NCI-H2196 (cell line): ENCODE results near the gene B3GALT4.
"Not testable (repeated sequence)": the region's sequence is repeated elsewhere in the genome, so short reads cannot be mapped to it uniquely, and the experiment has no call there.

Source experiments
- DNase-seq: peaks from one replicate; lab custom pipeline; 2025; ENCODE audit not compliant: unreplicated experiment; lab: John Stamatoyannopoulos, UW

Gene B3GALT4, protein sequence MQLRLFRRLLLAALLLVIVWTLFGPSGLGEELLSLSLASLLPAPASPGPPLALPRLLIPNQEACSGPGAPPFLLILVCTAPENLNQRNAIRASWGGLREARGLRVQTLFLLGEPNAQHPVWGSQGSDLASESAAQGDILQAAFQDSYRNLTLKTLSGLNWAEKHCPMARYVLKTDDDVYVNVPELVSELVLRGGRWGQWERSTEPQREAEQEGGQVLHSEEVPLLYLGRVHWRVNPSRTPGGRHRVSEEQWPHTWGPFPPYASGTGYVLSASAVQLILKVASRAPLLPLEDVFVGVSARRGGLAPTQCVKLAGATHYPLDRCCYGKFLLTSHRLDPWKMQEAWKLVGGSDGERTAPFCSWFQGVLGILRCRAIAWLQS

DNA sequence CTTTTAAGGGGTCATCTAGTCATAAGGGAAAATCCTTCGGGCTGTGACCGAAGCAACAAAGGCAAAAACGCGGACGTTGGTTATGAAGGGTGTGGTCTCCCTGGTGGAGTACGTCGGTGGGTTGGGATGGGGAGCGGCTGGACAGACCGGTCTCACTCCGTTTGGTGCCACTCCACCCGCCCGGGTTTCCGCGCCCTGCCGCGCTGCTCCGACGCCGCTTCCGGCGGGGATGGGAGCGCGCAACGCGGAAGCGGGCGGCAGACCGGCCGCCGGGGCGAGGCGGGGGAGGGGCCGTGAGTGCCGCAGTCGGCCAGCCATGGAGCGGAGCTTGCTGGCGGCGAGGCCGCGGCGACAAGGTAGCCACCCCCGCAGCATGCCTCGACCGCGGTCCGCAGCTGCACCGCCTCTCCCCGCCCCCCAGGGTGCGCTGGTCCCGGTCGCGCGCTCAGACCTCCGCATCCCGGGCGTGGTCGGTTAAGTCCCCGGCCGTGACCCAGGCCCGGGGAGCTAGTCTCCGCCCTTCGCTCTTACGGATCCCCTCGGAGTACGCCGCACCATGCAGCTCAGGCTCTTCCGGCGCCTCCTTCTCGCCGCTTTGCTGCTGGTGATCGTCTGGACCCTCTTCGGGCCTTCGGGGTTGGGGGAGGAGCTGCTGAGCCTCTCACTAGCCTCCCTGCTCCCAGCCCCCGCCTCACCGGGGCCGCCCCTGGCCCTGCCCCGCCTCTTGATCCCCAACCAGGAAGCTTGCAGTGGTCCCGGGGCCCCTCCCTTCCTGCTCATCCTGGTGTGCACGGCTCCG is at the start of gene B3GALT4:
TSS of gene B3GALT4 (plus strand) at position 260 of the 799 bp plus-strand sequence. CDS start at position 557, 297 bp downstream.
- DNase-seq, result peak; percentile 75

DNA sequence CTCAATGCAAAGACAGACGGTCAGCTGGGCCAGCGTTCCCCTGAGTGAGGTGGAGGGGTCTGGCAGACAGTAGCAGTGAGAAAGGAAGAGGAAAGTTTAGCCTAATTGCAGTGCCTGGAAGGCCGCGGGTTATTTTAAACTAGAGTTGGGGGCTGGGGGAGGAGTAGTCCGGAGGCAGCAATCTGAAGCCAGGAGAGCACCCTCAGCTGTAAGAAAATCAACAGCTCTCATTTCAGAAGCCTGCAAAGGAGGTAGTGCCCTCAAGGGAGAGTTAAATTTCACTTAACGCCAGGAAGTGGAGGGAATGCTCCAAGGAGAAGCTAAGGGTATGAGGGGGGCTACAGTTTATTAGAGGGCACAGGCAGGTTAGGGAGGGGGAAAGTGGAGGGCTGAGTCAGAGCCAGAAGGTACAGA is 41.7 kb upstream of the B3GALT4 start:
- no peak for DNase-seq

DNA sequence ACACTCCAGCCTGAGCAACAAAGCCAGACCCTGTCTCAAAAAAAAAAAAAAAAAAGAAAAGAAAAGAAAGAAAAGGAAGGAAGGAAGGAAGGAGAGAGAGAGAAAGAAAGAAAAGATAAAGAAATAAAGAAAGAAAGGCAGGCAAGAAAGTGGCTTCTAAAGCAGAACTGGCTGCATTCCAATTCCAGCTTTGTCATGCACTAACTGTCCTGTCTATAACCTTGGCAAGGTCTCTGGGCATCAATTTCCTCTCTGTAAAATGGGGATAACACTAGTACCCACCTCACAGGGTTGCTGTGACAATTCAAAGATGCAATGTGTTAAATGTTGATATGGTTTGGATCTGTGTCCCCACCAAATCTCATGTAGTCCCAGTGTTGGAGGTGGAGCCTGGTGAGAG is 40.6 kb upstream of the B3GALT4 start:
- no peak for DNase-seq

DNA sequence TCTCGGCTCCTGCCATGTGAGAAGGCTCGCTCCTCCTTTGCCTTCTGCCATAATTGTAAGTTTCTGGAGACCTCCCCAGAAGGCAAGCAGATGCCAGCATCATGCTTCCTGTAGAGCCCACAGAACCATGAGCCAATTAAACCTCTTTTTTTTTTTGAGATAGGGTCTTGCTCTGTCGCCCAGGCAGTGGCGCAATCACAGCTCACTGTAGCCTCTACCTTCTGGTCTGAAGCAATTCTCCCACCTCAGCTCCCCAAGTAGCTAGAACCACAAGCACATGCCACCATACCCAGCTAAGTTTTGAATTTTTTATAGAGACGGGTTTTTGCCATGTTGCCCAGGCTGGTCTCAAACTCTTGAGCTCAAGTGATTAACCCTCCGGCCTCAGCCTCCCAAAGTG is 40.1 kb upstream of the B3GALT4 start:
- DNase-seq, result no peak

DNA sequence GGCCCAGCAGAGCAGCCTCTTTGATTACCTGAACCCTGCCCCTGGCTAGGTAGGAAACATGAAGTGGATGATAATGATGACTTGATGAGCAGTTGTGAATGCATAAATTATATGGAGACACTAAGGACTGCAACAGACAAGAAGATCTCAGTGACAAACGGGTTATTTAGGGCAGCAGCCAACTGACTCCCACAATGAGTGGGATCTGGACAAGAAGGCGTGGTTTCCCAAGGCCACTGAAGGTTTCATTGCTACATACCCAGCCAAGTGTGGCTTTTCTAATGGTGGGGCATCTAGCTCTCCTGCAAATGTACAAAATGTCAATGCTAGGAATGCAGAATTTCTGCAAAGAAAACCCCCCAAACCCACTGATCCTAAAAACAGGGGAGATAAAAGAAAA is 39.2 kb upstream of the B3GALT4 start:
- DNase-seq, result no peak

DNA sequence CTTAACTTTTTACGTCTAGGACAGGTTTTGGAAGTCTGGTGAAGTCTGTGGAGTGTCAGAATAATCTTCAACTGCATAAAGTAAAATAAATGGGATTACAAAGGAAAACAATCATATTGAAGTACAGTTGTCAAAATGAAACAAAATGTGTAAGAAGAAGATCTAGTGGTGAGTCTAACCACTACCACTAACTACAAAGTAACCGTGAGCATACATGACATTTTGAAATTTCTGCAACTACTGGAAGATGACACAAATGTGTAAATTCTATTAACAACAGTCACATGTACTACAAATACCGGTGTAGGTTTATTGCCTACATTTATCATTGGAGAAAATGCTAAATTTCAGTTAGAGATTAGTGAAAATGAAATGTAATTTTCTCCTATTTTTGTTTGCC is 35.0 kb upstream of the B3GALT4 start:
- no peak for DNase-seq

DNA sequence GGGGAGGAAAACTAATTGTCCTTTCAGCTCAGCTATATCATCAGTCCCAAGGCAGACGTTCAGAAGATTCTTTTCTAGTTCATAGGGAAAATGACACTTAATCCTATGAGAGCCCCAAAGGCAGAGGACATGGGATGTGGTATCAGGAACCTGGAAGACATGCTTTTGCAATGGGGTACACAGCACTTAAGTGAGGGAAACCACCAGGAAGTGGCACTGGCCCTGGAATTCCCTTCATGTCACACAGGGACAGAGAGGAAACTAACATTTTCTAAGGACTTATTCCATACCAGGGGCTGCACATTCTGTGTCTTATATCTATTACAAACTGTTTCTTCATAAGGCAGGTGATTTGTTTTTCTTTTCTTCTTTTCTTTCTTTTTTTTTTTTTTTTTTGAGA is 33.4 kb upstream of the B3GALT4 start:
- DNase-seq, result no peak

DNA sequence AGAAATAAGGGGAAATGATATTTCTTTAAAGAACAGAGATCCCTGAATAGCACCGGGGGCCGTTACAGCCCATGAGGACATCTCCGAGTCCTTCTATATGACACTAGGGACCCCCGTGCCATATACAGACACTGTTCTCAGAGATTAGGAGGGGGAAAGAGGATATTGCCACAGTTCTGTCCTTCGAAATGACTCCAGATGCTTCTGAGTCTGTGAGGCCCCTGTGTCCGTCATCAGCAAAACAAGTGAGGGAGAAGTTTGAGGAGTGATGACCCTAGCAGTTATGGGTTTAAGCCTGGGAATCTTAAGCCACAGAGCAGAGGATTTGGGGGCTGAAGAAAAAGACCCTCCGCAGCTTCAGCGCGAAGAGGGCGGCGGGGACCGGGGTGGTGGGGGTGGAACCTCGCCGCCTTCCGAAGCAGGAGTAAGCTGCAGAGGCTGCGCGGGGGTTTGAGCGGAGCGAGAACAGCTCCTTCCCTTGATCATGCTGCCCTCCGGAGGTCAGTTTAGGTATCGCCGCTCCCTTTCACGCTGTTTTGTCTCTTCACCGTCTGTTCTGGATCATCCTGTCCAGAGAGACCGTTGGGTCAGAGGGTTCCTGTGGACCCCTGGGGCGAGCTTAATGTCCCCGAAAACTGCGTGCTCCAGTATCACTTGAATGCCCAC is 28.8 kb upstream of the B3GALT4 start:
- DNase-seq, result peak; percentile 96

DNA sequence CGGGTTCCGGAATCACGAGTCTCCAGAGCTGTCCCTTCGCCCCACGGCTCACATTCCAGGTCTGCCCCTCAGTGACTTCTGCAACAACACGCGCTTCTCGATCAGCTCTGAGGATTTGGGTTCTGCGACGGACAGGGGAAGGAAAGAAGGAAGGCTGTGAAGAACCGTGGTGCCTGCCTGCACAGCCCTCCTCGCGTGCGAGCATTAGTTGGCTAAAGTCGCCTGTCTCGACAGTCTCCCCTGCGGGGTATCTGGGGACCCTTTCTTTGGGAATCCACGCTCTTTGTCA is 28.3 kb upstream of the B3GALT4 start:
- peak; percentile 72 for DNase-seq

DNA sequence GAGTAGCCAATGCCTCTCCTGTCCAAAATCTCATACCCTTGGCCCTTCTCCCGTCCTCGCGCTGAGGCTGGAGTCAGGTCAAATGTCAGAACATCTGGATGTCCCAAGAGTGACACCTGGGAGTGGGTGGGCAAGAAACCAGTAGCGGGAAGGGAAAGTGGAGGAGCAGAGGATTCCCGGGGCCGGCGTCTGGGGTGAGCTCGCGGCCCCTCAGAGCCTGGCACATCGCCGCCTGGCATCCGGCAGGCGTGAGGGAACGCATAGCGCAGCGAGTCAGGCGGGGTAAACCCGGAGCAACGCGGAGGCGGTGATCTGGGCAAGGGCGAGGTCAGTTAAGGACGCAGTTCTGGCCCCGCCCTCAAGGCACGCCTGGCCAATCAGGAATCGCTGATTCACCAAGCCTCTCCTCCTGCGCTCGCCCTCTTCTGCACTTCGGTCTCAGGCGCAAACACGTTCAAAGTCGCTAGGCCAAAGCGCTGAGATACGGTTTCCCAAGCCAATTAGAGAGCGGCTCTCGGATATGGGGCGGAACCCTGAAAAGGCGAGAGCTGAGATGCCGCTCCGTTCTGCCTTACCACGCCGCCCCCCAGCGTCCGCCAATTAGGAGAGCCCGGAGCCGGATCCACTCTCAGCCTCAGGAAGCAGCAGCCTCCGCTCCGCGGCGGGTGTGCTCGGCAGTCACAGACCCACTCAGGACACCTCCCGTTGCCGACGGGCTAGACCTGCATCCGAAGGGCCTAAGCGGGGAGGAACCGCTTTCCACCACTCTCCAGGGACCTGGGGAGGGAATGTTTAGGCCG is 27.8 kb upstream of the B3GALT4 start:
- peak; percentile 100 for DNase-seq

DNA sequence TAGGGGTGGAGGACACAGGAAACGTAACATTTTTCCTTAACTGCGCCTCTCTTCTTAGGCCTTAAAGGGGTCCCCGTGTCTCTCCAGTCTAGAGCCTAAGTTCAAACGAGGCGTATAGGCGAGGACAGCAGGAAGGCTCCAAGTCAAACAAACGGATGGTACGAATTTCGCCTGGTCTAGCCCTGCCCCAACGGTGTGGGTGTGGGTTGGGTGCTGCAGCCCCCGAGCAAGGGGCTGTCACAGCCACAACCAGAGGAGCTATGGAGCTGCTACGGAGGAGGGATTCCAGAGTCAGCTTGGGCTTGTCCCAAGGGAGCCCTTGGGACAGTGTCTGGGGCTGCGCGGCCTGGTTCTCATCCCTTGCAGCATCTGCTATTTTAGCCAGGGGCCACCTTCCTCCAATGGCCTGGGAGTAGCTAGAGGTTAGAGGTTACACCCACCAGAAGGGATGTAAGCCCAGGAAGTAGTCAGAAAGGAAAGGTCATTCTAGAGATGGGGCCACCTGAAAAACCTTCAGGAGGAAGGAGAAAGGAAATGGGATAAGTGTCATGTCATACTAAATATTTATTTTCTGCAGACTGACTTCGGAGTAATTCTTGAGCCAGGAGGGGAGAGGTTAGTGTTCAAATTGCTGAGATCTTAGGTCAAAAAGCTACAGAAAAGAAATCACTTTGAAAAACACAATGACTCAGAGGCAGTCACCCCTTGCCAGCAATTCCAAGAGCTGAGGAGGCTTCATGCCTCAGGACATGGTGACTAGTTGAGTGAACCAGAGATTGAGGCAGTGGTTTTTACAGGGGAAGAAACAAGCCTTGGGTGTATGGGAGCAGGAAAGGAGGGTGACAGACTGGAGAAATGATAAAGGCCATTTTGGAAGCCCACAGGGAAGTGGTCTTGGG is 26.9 kb upstream of the B3GALT4 start:
- DNase-seq, result no peak

DNA sequence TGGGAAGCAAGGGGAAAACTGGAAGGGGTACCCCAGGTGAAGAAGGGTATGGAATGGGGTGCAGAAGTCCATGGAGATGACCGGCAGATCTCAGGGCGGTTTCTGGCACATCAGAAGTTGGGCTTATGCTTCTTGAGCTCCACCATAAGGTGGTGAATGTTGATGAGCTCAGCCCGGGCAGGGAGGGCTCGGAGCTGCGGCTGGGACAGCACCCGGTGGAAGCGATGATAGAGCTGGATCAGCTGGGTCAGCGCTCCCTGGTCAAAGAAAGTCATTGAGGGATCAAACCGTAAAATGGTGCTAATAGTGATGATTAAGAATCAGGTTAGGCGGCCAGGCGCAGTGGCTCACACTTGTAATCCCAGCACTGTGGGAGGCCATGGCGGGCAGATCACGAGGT is 26.2 kb upstream of the B3GALT4 start:
- no peak for DNase-seq

DNA sequence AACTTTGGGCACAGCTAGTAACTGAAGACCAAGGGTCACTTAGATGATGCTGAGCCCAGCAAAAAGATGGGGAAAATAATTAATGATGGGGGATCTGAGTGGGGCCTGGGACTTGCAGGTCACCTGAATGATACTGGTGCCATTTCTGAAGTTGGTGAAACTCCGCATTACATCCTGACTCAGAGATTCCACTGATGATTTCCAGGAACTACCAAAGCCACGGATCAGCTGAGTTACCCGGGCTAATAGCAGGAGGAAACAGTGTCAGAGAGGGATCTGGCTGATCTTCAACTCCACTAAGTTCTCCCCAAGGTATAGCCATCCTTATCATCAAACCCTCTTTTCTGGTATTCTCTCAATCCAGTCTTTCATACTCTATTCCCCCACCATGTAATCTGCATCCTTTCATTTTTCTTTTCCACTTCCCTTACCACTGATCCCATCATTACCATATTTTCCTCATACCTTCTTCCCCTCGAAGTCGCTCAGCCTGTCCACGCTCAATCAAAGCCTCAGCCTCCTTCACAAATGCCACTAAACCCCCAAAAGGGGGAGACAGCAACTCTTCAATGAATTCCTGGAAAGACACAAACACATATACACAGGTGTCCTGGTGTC is 25.4 kb upstream of the B3GALT4 start:
- DNase-seq, result no peak

DNA sequence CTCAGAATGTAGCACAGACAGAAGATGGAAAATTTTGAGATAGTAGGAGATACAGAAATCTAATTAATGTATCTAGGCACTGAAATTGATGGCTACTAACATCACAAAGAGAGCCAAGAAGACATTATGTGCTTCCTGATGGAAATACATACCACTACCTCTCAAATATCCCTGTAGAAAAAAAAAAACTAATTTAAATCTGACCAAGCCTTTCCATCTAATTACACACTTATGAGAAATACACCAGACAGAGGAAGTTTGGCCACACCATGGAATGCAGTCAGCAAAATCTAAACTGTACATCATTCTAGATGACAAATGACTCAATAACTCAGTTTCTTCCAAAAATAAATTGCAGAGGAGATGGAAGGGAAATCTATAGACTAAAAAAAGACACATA is 24.2 kb upstream of the B3GALT4 start:
- no peak for DNase-seq

DNA sequence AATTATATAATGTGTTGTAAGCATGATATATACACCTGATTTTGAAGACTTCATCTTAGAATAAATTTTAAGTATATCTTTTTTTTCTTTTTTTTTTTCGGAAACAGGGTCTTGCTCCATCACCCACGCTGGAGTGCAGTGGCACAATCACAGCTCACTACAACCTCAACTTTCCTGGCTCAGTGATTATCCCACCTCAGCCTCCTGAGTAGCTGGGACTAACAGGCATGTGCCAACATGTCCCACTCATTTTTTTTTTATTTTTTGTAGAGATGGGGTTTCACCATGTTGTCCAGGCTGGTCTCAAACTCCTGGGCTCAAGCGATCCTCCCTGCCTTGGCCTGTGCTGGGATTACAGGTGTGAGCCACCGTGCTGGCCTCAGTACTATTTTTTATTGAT is 22.3 kb upstream of the B3GALT4 start:
- DNase-seq, result no peak

DNA sequence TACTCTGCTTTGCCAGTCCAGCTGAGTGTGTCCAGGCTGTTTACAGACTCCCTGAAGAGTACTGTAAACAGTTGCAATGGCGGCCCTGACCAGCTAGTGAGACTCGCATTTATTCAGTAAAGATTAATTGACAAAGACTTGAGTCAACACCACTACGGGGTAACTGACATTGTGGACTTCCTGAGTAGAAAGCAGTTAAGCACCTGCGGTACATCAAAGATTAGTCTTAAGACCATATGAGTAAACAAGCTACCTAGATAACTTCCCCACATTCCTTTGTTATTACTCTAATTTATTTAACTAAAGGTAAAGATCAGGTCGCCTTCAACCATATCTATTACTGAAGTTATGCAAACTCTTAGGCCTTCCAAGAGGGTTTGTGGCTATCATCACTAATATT is 17.9 kb upstream of the B3GALT4 start:
- DNase-seq, result no peak

DNA sequence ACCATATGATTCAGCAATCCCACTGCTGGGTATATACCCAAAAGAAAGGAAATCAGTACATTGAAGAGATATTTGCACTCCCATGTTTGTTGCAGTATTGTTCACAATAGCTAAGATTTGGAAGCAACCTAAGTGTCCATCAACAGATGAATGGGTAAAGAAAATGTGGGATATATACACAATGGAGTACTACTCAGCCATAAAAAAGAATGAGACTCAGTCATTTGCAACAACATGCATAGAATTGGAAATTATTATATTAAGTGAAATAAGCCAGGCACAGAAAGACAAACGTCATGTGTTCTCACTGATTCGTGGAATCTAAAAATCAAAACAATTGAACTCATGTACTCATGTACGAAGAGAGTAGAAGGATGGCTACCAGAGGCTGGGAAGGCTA is 14.4 kb upstream of the B3GALT4 start:
- not testable (repeated sequence) for DNase-seq

DNA sequence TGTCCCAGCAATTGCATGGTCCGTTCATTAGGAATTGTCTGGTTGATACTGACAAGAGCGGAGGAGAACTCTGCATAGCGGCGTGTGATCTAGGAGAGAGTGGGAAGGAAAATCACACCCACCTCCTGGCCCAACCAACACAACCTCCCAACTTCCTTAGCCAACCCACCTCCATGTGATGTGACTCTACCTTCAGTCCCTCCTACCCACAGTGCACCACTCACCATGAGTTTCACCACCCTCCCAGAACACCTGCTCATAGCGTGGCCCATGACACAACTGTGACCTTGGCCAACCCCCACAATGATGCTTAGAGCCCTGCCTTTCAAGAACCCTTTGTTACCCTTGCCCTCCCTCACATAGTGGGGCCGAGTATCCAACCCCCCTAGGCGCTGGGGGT is 12.9 kb upstream of the B3GALT4 start:
- DNase-seq, result no peak

DNA sequence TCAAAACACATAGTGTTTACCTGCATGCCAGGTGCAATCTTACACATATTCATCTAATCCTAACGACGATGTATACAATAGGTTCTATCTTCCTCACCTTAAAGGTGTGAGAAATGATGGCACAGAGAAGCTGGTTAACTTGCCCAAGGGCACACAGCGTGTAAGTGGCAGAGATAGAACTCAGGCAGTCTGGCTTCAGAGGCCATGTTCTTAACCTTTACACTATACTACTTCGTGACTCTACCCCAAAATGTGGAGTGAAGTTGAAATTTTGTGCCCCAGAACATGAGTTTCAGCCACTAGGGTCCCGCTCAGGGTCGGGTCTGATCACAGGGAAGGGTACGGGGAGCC is 5.8 kb upstream of the B3GALT4 start:
- DNase-seq, result no peak
